HepG2 (cell line): Measurements from ENCODE around the gene RPLP2. TPM values are rescaled to one million over a fixed set of nuclear protein-coding genes. Genes with fewer than 3 reads are reported as not detected.

Experiments used
- AHR ChIP-seq: IDR thresholded peaks from 2 replicates; pipeline ENCODE4 v1.6.1; 2018; ENCODE audit warnings: missing genetic modification reagents, missing compliant biosample characterization
- ETV5 ChIP-seq: IDR thresholded peaks from 2 replicates; pipeline ENCODE4 v1.6.1; 2018; ENCODE audit warnings: missing biosample characterization, missing genetic modification reagents, inconsistent platforms, borderline replicate concordance
- HDAC1 ChIP-seq: sonication (generic); formaldehyde crosslinking; IDR thresholded peaks from 2 replicates; pipeline ENCODE4 v1.5.1; 2020; ENCODE audit warnings: mild to moderate bottlenecking, missing genetic modification reagents
- KDM4B ChIP-seq: sonication (generic); formaldehyde crosslinking; IDR thresholded peaks from 2 replicates; pipeline ENCODE4 v1.4.0; 2020; ENCODE audit warnings: missing genetic modification reagents
- KDM5B ChIP-seq: sonication (generic); formaldehyde crosslinking; IDR thresholded peaks from 2 replicates; pipeline ENCODE4 v1.4.0; 2020; ENCODE audit warnings: missing genetic modification reagents, mild to moderate bottlenecking, borderline replicate concordance
- MYNN ChIP-seq: sonication (generic); formaldehyde crosslinking; IDR thresholded peaks from 2 replicates; pipeline ENCODE4 v1.4.0; 2020; ENCODE audit warnings: mild to moderate bottlenecking, low read depth, missing genetic modification reagents
- NFKB2 ChIP-seq: sonication (generic); formaldehyde crosslinking; IDR thresholded peaks from 2 replicates; pipeline ENCODE4 v1.4.0; 2020; ENCODE audit warnings: missing genetic modification reagents, borderline replicate concordance
- RBAK ChIP-seq: sonication (generic); formaldehyde crosslinking; IDR thresholded peaks from 2 replicates; pipeline ENCODE4 v1.5.1; 2020; ENCODE audit warnings: mild to moderate bottlenecking, missing genetic modification reagents
- RCOR2 ChIP-seq: IDR thresholded peaks from 2 replicates; pipeline ENCODE4 v1.6.1; 2016; ENCODE audit warnings: missing biosample characterization, missing genetic modification reagents
- SIN3A ChIP-seq: IDR thresholded peaks from 2 replicates; pipeline ENCODE4 v1.6.1; 2011; ENCODE audit warnings: low read depth, mild to moderate bottlenecking, control low read depth, low read length, borderline replicate concordance
- SIX1 ChIP-seq: sonication (generic); formaldehyde crosslinking; IDR thresholded peaks from 2 replicates; pipeline ENCODE4 v1.4.0; 2020; ENCODE audit warnings: missing genetic modification reagents, borderline replicate concordance
- SP2 ChIP-seq: sonication (generic); formaldehyde crosslinking; IDR thresholded peaks from 2 replicates; pipeline ENCODE4 v1.5.1; 2020; ENCODE audit warnings: mild to moderate bottlenecking, missing genetic modification reagents
- TCF12 ChIP-seq, 2 experiments: fragments of 450-650 bp in 1 of 2; sonication (generic) in 1 of 2; formaldehyde crosslinking in 1 of 2; IDR thresholded peaks; 2 replicates each; pipeline versions ENCODE4 v1.6.1 to v1.8.0; 2017 to 2022; ENCODE audit warnings: antibody characterized with exemption in 1 of 2, mild to moderate bottlenecking in 1 of 2, missing genetic modification reagents in 1 of 2, moderate library complexity in 1 of 2
- TCF7 ChIP-seq: sonication (generic); IDR thresholded peaks from 2 replicates; pipeline ENCODE4 v1.6.1; 2016; ENCODE audit warnings: antibody characterized with exemption, low read depth
- TMF1 ChIP-seq: sonication (generic); formaldehyde crosslinking; IDR thresholded peaks from 2 replicates; pipeline ENCODE4 v1.8.1; 2022; ENCODE audit warnings: low read depth, missing genetic modification reagents
- U2AF2 ChIP-seq: fragments of 200-400 bp; formaldehyde crosslinking; IDR thresholded peaks from 2 replicates; pipeline ENCODE4 v1.6.1; 2017; ENCODE audit warnings: low read depth, mild to moderate bottlenecking, low read length
- ZNF17 ChIP-seq: sonication (generic); formaldehyde crosslinking; IDR thresholded peaks from 2 replicates; pipeline ENCODE4 v1.5.0; 2020; ENCODE audit warnings: mild to moderate bottlenecking, missing genetic modification reagents
- ZNF230 ChIP-seq: sonication (generic); formaldehyde crosslinking; IDR thresholded peaks from 2 replicates; pipeline ENCODE4 v1.4.0; 2020; ENCODE audit warnings: mild to moderate bottlenecking, missing genetic modification reagents
- ZNF256 ChIP-seq: sonication (generic); formaldehyde crosslinking; conservative IDR thresholded peaks from 2 replicates; pipeline ENCODE4 v1.4.0; 2020; ENCODE audit warnings: missing genetic modification reagents
- ZNF432 ChIP-seq: sonication (generic); formaldehyde crosslinking; IDR thresholded peaks from 2 replicates; pipeline ENCODE4 v1.5.0; 2020; ENCODE audit warnings: missing genetic modification reagents, mild to moderate bottlenecking, borderline replicate concordance
- ZNF543 ChIP-seq: sonication (generic); formaldehyde crosslinking; IDR thresholded peaks from 2 replicates; pipeline ENCODE4 v1.4.0; 2020; ENCODE audit warnings: mild to moderate bottlenecking, missing genetic modification reagents
- ZNF678 ChIP-seq: sonication (generic); formaldehyde crosslinking; IDR thresholded peaks from 2 replicates; pipeline ENCODE4 v1.4.0; 2020; ENCODE audit warnings: mild to moderate bottlenecking, missing genetic modification reagents
- ZNF720 ChIP-seq: sonication (generic); formaldehyde crosslinking; IDR thresholded peaks from 2 replicates; pipeline ENCODE4 v1.4.0; 2020; ENCODE audit warnings: missing genetic modification reagents
- polyA plus RNA-seq, 8 experiments: library from polyadenylated mRNA; depleted of rRNA in 3 of 8; stranded (reverse) in 7 of 8; unstranded in 1 of 8; fragments of >200 nt; fragmentation: Illumina TruSeq in 4 of 8; extraction: Trizol in 4 of 8; gene quantifications; 2 replicates each; pipeline versions ENCODE4 v1.2.1 to v1.2.3, GENCODE V29; 2011 to 2016; ENCODE audit warnings: low read depth in 4 of 8, missing spikeins in 1 of 8, mixed read lengths in 1 of 8; ENCODE audit not compliant: insufficient read depth in 1 of 8
- total RNA-seq, 5 experiments: library from RNA; depleted of rRNA; stranded (reverse); fragments of >200 nt; fragmentation: Illumina TruSeq; extraction: Trizol; gene quantifications; 2 replicates each; pipeline ENCODE4 v1.2.3, GENCODE V29; 2016; ENCODE audit warnings: low read depth in 1 of 5
- TF ChIP-seq, protein P1 (sequence below): IDR thresholded peaks from 2 replicates; pipeline ENCODE4 v1.6.1; 2016; ENCODE audit warnings: missing genetic modification reagents, missing compliant biosample characterization
- TF ChIP-seq, protein P2 (sequence below): sonication (generic); formaldehyde crosslinking; IDR thresholded peaks from 2 replicates; pipeline ENCODE4 v1.4.0; 2020; ENCODE audit warnings: missing genetic modification reagents
- TF ChIP-seq, protein P3 (sequence below): sonication (generic); formaldehyde crosslinking; IDR thresholded peaks from 2 replicates; pipeline ENCODE4 v1.4.0; 2020; ENCODE audit warnings: missing genetic modification reagents

RPLP2 gene
- total and polyA plus RNA-seq, 2 of the 13 experiments (the other 11 are each of a cell fraction or from before 2014, with no cell fraction given), result 978 to 2,106 TPM

DNA sequence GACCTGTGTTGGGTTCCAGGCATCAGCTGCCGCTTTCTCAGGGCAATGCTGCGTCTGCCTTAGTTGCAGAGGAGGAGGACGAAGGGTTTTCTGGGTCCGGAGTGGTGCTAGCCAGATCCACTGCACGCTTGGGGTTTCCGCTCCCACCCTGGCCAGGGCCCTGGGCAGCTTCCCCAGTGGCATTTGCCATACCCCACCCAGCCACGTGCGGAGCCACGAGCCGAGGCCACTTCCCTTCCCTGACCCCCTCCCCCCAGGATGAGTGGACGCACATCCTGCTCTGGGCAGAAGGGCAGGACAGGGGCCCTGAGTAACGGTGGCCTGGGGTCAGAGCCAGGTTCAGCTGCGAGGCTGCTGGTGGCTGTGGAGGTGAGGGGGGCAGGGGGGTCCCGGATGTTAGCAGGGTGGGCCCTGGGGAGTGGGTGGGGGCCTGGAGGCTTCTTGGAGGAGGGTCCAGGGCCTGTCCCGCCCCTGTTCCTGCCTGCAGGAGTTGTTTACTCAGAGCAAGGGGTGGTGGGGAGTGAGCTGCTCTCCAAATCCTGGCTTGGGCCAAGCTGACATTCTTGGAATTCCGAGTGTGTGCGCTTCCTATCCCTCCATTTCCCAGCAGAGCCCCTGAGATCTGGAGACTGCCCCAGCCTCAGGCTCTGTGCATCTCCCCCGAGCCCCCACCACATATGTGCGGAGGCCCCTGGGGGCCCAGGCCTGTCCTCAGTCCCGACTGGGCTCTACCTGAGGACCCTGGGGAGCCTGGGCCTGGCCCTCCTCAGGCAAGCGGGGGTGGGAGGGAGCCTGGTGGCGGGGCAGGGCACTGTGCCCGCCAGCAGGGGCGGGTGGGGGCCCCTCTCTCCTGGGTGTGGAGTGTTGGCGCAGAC is 34.3 kb downstream of the RPLP2 start (continued):
- TF ChIP-seq, protein P1, sequence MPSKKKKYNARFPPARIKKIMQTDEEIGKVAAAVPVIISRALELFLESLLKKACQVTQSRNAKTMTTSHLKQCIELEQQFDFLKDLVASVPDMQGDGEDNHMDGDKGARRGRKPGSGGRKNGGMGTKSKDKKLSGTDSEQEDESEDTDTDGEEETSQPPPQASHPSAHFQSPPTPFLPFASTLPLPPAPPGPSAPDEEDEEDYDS (CRISPR knock-in tag), result peak; percentile 56; the same call in 1 of the 2 replicates
- TF ChIP-seq SIN3A (peak; percentile 40; the same call in 1 of the 2 replicates), TMF1 (CRISPR knock-in tag) (no peak), NFKB2 (CRISPR knock-in tag) (no peak; the same call in 1 of the 2 replicates), ZNF720 (CRISPR knock-in tag) (no peak), U2AF2 (no peak), SP2 (peak; percentile 38; the same call in 1 of the 2 replicates), KDM5B (CRISPR knock-in tag) (peak; percentile 78), ZNF17 (CRISPR knock-in tag) (no peak), ZNF678 (no peak), MYNN (CRISPR knock-in tag) (no peak), SIX1 (CRISPR knock-in tag) (no peak), HDAC1 (CRISPR knock-in tag) (peak; percentile 94), RBAK (CRISPR knock-in tag) (peak; percentile 35; the same call in 1 of the 2 replicates), ZNF256 (CRISPR knock-in tag) (no peak), AHR (CRISPR knock-in tag) (no peak), ZNF543 (CRISPR knock-in tag) (no peak), TCF7 (no peak), ETV5 (CRISPR knock-in tag) (peak; percentile 91), ZNF432 (CRISPR knock-in tag) (no peak), RCOR2 (CRISPR knock-in tag) (no peak), KDM4B (CRISPR knock-in tag) (no peak), ZNF230 (no peak; the same call in 1 of the 2 replicates), TCF12 (IDR thresholded peaks at IDR 0.05) (no peak), TCF12 (CRISPR knock-in tag; IDR thresholded peaks at IDR 0.05) (no peak)
- TF ChIP-seq, protein P2, sequence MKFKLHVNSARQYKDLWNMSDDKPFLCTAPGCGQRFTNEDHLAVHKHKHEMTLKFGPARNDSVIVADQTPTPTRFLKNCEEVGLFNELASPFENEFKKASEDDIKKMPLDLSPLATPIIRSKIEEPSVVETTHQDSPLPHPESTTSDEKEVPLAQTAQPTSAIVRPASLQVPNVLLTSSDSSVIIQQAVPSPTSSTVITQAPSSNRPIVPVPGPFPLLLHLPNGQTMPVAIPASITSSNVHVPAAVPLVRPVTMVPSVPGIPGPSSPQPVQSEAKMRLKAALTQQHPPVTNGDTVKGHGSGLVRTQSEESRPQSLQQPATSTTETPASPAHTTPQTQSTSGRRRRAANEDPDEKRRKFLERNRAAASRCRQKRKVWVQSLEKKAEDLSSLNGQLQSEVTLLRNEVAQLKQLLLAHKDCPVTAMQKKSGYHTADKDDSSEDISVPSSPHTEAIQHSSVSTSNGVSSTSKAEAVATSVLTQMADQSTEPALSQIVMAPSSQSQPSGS (CRISPR knock-in tag), result 0 out of 2 replicates have a peak, but pooled peaks have one; percentile 6
- TF ChIP-seq, protein P3, sequence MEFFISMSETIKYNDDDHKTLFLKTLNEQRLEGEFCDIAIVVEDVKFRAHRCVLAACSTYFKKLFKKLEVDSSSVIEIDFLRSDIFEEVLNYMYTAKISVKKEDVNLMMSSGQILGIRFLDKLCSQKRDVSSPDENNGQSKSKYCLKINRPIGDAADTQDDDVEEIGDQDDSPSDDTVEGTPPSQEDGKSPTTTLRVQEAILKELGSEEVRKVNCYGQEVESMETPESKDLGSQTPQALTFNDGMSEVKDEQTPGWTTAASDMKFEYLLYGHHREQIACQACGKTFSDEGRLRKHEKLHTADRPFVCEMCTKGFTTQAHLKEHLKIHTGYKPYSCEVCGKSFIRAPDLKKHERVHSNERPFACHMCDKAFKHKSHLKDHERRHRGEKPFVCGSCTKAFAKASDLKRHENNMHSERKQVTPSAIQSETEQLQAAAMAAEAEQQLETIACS (CRISPR knock-in tag), result no peak
